ENCODE results near the gene TBX2. TPM values are rescaled to one million over a fixed set of nuclear protein-coding genes. Genes with fewer than 3 reads are reported as not detected.

The TBX2 gene
- total RNA-seq (2011; cell fraction: chromatin; rRNA removed; ENCODE audit: low replicate concordance) = not detected in 2 replicates
- not detected in 2 replicates for total RNA-seq (2011; cell fraction: nucleolus; rRNA removed)
- not detected in 2 replicates for total RNA-seq (2011; cell fraction: nucleoplasm; rRNA removed)
- total RNA-seq (2014; rRNA removed) = not detected in 2 replicates
- not detected in 2 replicates for total RNA-seq (2014; rRNA removed; fragmentation: Illumina TruSeq; extraction: Trizol)
- total RNA-seq (2015; rRNA removed; fragmentation: Illumina TruSeq; extraction: Trizol) = not detected in 2 replicates
- total RNA-seq (2021) = 0.13 and 0.18 TPM in 2 replicates
- not detected in 2 replicates for polyA plus RNA-seq (2011; rRNA removed)
- not detected in 2 replicates for polyA plus RNA-seq (2011; cell fraction: cytosol; rRNA removed)
- not detected in 2 replicates for polyA plus RNA-seq (2011; cell fraction: nucleus; rRNA removed)
- polyA plus RNA-seq (2012) = 0.03 TPM in 1 of 2 replicates, not detected in the other
- not detected in 2 replicates for polyA plus RNA-seq (2014; fragmentation: Illumina TruSeq; extraction: Trizol)
- polyA plus RNA-seq (2014; fragmentation: Nextera tagmentation; extraction: Ambion mirVana) = not detected
- polyA plus RNA-seq (2014; rRNA removed) = not detected in 2 replicates
- polyA minus RNA-seq (2011; rRNA and poly(A)+ RNA removed) = not detected in 2 replicates
- not detected in 2 replicates for polyA minus RNA-seq (2011; cell fraction: cytosol; rRNA and poly(A)+ RNA removed)
- not detected in 2 replicates for polyA minus RNA-seq (2011; cell fraction: nucleus; rRNA and poly(A)+ RNA removed)
- not detected for Bru-seq, nascent RNA
- percentile 13 among the genes with signal in this experiment for BruChase-seq, experiment 1, labeled RNA remaining after a 2-hour chase
- percentile 9 among the genes with signal in this experiment for BruChase-seq, experiment 2, labeled RNA remaining after a 6-hour chase
- long read RNA-seq, experiment 1 = 0 reads
- long read RNA-seq, experiment 2 = 0 reads
- long read RNA-seq, experiment 3 = 0 reads

- no peaks in the 10 kb centered on the region for H4K20me1 ChIP-seq (replicated peaks; ENCODE audit: control insufficient read depth, insufficient read depth, low read length)
- ChIA-PET CTCF (ENCODE audit: low intra/inter-chr PET ratio) (no interaction called here), POLR2A (no interaction called here)
- no peaks in the 10 kb centered on the region for H3K9me1 ChIP-seq (ENCODE audit: control insufficient read depth, insufficient read depth, low read length)
- intact Hi-C loops (cut with micrococcal nuclease) = no loop called here
- H3K36me3 ChIP-seq (ENCODE audit: control insufficient read depth, insufficient read depth, low read length) = no peaks in the 10 kb centered on the region
- no peak within 1 kb of the TSS for H2AFZ ChIP-seq (ENCODE audit: low read depth, low read length)
- ATAC-seq (no peak), FAIRE-seq (no peak), DNase-seq (ENCODE audit: extremely low read depth in 1 of 4, low spot score in 3 of 4) (no peak)
- peaks cover 7 to 29% of the 10 kb centered on the region in 2 experiments; a peak in 3 of 5 replicates for H3K27me3 ChIP-seq (ENCODE audit: control insufficient read depth in 2 of 2, insufficient read depth in 2 of 2, low read length in 2 of 2)
- no peaks in the 10 kb centered on the region for H3K9me3 ChIP-seq (replicated peaks; ENCODE audit: control insufficient read depth, insufficient read depth, low read depth, low read length)
- no peak within 1 kb of the TSS for H3K4me2 ChIP-seq (ENCODE audit: insufficient read depth, low read length)
- in situ Hi-C loops (cut with MboI) = no loop called here
- 33% methylated on average over 37 of the region's 98 CpGs for WGBS (ENCODE audit: insufficient coverage, low coverage, missing lambda C conversion rate)
- no peak within 1 kb of the TSS for H3K27ac ChIP-seq (ENCODE audit: extremely low read depth, low read depth, low read length)
- TF ChIP-seq ZBTB11 (CRISPR knock-in tag; IDR thresholded peaks at IDR 0.05) (peak in 1 of 3 experiments; percentile 95; a peak in 2 of 6 replicates), EWSR1 (IDR thresholded peaks at IDR 0.05; ENCODE audit: borderline replicate concordance, low read depth, partially characterized antibody) (peak; percentile 51)
- TF ChIP-seq, protein P1, sequence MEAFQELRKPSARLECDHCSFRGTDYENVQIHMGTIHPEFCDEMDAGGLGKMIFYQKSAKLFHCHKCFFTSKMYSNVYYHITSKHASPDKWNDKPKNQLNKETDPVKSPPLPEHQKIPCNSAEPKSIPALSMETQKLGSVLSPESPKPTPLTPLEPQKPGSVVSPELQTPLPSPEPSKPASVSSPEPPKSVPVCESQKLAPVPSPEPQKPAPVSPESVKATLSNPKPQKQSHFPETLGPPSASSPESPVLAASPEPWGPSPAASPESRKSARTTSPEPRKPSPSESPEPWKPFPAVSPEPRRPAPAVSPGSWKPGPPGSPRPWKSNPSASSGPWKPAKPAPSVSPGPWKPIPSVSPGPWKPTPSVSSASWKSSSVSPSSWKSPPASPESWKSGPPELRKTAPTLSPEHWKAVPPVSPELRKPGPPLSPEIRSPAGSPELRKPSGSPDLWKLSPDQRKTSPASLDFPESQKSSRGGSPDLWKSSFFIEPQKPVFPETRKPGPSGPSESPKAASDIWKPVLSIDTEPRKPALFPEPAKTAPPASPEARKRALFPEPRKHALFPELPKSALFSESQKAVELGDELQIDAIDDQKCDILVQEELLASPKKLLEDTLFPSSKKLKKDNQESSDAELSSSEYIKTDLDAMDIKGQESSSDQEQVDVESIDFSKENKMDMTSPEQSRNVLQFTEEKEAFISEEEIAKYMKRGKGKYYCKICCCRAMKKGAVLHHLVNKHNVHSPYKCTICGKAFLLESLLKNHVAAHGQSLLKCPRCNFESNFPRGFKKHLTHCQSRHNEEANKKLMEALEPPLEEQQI (IDR thresholded peaks at IDR 0.05) = no peak
- no peak within 1 kb of the TSS for H3K9ac ChIP-seq (ENCODE audit: insufficient read depth in 1 of 2, low read depth in 2 of 2, low read length in 2 of 2)
- peaks cover 0 to 6% of the 10 kb centered on the region in 2 experiments; a peak in 1 of 5 replicates for H3K4me1 ChIP-seq (replicated peaks in 1 of 2; ENCODE audit: control insufficient read depth in 2 of 2, insufficient read depth in 2 of 2, low read length in 2 of 2)
- H3K4me3 ChIP-seq = no peak within 1 kb of the TSS
- no peaks in the 10 kb centered on the region for H3K79me2 ChIP-seq (ENCODE audit: control insufficient read depth, insufficient read depth, low read length)
- BruUV-seq (replicated peaks) = no TSS peak
Observed at GRCh38 chr17:61399131-61400065, at the start of gene TBX2. Gene TBX2, plus strand, starts transcription at chr17:61399843. Its CDS starts 334 bp downstream, at chr17:61400177.
